Muscle layer of duodenum (tissue), 2 donors: ENCODE results near the gene GDAP1L1.
"Not testable (repeated sequence)": the region's sequence is repeated elsewhere in the genome, so short reads cannot be mapped to it uniquely, and the experiment has no call there.

Source experiments
- H3K27ac ChIP-seq: one replicate; pipeline ENCODE4 v1.7.0; 2013; ENCODE audit warnings: mild to moderate bottlenecking, low read length
- H3K27me3 ChIP-seq: one replicate; pipeline ENCODE4 v1.7.0; 2013; ENCODE audit warnings: low read depth, mild to moderate bottlenecking, control low read depth, low read length
- H3K36me3 ChIP-seq, 2 donors: one replicate each; pipeline ENCODE4 v1.7.0; 2013; ENCODE audit warnings: low read length in 2 of 2, control low read depth in 1 of 2, mild to moderate bottlenecking in 1 of 2; ENCODE audit not compliant: insufficient read depth in 2 of 2, control insufficient read depth in 1 of 2
- H3K4me1 ChIP-seq, 2 donors: one replicate each; pipeline ENCODE4 v1.7.0; 2013; ENCODE audit warnings: low read length in 2 of 2, mild to moderate bottlenecking in 2 of 2, control low read depth in 1 of 2, moderate library complexity in 1 of 2; ENCODE audit not compliant: insufficient read depth in 2 of 2, control insufficient read depth in 1 of 2
- H3K4me3 ChIP-seq, 2 donors: one replicate each; pipeline ENCODE4 v1.7.0; 2013; ENCODE audit warnings: low read length in 2 of 2, low read depth in 1 of 2, mild to moderate bottlenecking in 1 of 2
- H3K9me3 ChIP-seq, 2 donors: one replicate each; pipeline ENCODE4 v1.7.0; 2013; ENCODE audit warnings: low read length in 2 of 2, control low read depth in 1 of 2, mild to moderate bottlenecking in 1 of 2; ENCODE audit not compliant: control insufficient read depth in 1 of 2
- donor health status: healthy.

GDAP1L1 gene

DNA sequence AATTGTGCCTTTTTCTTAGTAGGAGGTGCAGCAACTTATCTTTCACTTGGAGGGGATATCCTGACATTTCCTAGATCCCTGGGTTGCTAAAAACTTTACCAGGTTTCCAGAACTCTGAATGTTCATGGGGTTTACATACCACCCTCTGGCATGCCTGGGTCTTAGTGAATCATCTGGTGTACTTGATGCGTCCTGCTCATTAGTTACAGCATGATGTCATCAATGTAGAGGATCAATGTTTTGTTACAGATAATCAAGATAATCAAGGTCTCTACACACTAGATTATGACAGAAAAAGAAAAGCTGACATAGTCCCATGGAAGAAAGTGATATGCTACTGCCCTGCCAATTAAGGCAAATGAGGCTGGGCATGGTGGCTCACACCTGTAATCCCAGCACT is 36.9 kb downstream of the GDAP1L1 start:
- no peak overlapping the region for H3K27ac ChIP-seq
- no peak overlapping the region for H3K4me3 ChIP-seq
- no peaks in the 10 kb centered on the region for H3K36me3 ChIP-seq
- H3K9me3 ChIP-seq: no peaks in the 10 kb centered on the region
- peaks cover 0 to 3% of the 10 kb centered on the region in 2 donors for H3K4me1 ChIP-seq
- H3K27me3 ChIP-seq: no peaks in the 10 kb centered on the region

GRCh38 chr20:44287272-44288097 is 40.4 kb downstream of the GDAP1L1 start:
- Histone ChIP-seq H3K27me3 (no peaks in the 10 kb centered on the region), H3K4me3 (no peak overlapping the region), H3K4me1 (peaks cover 0 to 3% of the 10 kb centered on the region in 2 donors), H3K27ac (no peak overlapping the region), H3K36me3 (no peaks in the 10 kb centered on the region), H3K9me3 (no peaks in the 10 kb centered on the region)

DNA sequence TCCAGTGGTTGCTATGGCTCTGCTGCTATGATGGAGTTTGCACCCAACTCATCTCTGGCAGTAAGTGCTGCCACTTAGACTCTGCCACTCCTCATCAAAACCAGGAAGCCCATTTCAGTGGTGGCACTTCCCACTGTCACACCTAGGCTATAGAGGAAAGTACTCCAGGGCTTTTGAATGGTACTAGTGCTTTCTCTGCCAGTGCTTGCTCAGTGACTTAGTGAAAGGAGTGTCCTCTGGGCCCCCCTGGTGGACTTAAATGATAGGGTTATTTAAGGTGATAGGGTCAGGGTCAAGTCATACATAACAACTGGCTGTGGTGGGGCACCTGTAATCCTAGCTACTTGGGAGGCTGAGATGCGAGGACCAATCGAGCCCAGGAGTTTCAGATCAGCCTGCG is 41.1 kb downstream of the GDAP1L1 start:
- Histone ChIP-seq H3K4me1 (peaks cover 0 to 3% of the 10 kb centered on the region in 2 donors), H3K4me3 (no peak overlapping the region), H3K27ac (no peak overlapping the region), H3K36me3 (no peaks in the 10 kb centered on the region), H3K9me3 (no peaks in the 10 kb centered on the region), H3K27me3 (no peaks in the 10 kb centered on the region)

- H3K27ac ChIP-seq: no peak overlapping the region
- peaks cover 0 to 3% of the 10 kb centered on the region in 2 donors for H3K4me1 ChIP-seq
- no peaks in the 10 kb centered on the region for H3K27me3 ChIP-seq
- no peak overlapping the region for H3K4me3 ChIP-seq
- no peaks in the 10 kb centered on the region for H3K36me3 ChIP-seq
- no peaks in the 10 kb centered on the region for H3K9me3 ChIP-seq
Measured at GRCh38 chr20:44291754-44292153, 44.6 kb downstream of the GDAP1L1 start.

GRCh38 chr20:44296011-44296410 is 48.9 kb downstream of the GDAP1L1 start:
- no peaks in the 10 kb centered on the region for H3K36me3 ChIP-seq
- no peaks in the 10 kb centered on the region for H3K27me3 ChIP-seq
- H3K9me3 ChIP-seq: no peaks in the 10 kb centered on the region
- no peak overlapping the region for H3K27ac ChIP-seq
- no peak overlapping the region for H3K4me3 ChIP-seq
- no peaks in the 10 kb centered on the region for H3K4me1 ChIP-seq

GRCh38 chr20:44297721-44298120 is 50.6 kb downstream of the GDAP1L1 start:
- Histone ChIP-seq H3K4me3 (no peak overlapping the region), H3K4me1 (no peaks in the 10 kb centered on the region), H3K27me3 (no peaks in the 10 kb centered on the region), H3K36me3 (no peaks in the 10 kb centered on the region), H3K9me3 (no peaks in the 10 kb centered on the region), H3K27ac (no peak overlapping the region)

DNA sequence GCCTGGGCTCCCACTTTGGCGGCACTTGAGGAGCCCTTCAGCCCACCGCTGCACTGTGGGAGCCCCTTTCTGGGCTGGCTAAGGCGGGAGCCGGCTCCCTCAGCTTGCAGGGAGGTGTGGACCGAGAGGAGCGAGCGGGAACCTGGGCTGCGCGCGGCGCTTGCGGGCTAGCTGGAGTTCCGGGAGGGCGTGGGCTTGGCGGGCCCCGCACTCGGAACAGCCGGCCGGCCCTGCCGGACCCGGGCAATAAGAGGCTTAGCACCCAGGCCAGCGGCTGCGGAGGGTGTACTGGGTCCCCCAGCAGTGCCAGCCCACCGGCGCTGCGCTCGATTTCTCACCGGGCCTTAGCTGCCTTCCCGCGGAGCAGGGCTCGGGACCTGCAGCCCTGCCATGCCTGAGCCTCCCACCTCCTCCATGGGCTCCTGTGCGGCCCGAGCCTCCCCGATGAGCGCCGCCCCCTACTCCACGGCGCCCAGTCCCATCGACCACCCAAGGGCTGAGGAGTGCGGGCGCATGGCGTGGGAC is 52.0 kb downstream of the GDAP1L1 start:
- H3K27me3 ChIP-seq, H3K4me1 ChIP-seq, H3K9me3 ChIP-seq, H3K27ac ChIP-seq, H3K36me3 ChIP-seq, H3K4me3 ChIP-seq: not testable (repeated sequence)

- no peaks in the 10 kb centered on the region for H3K4me1 ChIP-seq
- no peaks in the 10 kb centered on the region for H3K27me3 ChIP-seq
- no peak overlapping the region for H3K4me3 ChIP-seq
- no peaks in the 10 kb centered on the region for H3K9me3 ChIP-seq
- H3K36me3 ChIP-seq: peaks cover 0 to 1% of the 10 kb centered on the region in 2 donors
- no peak overlapping the region for H3K27ac ChIP-seq
Measured at GRCh38 chr20:44301285-44301684, 54.2 kb downstream of the GDAP1L1 start.

DNA sequence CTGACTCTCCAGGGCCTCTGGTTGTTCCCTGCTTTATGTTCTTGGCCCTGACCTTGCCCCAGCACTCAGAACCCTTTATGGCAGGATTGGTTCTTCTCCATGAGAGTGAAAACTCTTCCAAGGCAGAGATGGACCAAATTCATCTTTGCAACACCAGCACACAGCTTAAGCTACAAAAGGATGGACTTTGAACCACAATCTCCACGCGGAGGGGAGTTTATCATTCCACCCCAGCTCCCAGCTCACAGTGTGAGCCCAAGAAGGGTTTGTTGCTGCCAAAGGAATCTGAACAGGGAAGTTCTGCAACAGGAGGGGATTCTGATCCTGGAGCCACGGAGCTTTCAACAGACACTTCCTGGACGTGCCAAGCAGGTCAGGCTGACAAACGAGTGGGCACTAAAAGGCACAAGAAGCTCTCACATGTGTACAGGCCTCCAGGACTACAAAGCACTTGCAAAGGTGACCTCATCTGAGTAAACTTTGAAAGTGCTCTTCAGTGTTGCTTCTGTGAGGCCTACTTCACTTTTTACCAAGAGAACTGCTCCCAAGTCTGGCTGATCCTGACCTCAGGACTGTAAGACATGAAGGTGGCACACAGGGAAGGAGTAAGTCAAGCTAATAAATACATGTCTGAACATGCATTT is 55.0 kb downstream of the GDAP1L1 start:
- Histone ChIP-seq H3K27me3 (no peaks in the 10 kb centered on the region), H3K9me3 (no peaks in the 10 kb centered on the region), H3K27ac (no peak overlapping the region), H3K36me3 (peaks cover 5 to 8% of the 10 kb centered on the region in 2 donors), H3K4me3 (no peak overlapping the region), H3K4me1 (no peaks in the 10 kb centered on the region)

DNA sequence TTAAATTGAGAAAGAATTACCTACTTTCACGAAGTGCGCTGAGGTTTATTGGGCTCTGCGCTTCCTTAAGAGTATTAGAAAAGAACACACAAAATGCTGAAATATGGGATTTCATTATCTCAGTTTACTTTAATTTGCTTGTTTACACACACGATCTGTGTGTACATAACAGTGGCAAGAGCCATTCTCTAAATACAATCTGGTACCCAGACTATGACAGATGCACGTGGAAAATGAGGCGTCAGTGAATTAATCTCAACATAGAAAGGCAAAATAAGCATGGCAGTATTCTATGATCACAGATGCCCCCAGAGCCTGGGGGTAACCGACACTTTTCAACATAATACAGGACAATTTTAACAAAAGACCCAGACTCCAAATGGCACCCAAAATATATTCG is 55.6 kb downstream of the GDAP1L1 start:
- peaks cover 5 to 8% of the 10 kb centered on the region in 2 donors for H3K36me3 ChIP-seq
- H3K4me3 ChIP-seq: no peak overlapping the region
- no peak overlapping the region for H3K27ac ChIP-seq
- no peaks in the 10 kb centered on the region for H3K4me1 ChIP-seq
- H3K9me3 ChIP-seq: no peaks in the 10 kb centered on the region
- no peaks in the 10 kb centered on the region for H3K27me3 ChIP-seq

DNA sequence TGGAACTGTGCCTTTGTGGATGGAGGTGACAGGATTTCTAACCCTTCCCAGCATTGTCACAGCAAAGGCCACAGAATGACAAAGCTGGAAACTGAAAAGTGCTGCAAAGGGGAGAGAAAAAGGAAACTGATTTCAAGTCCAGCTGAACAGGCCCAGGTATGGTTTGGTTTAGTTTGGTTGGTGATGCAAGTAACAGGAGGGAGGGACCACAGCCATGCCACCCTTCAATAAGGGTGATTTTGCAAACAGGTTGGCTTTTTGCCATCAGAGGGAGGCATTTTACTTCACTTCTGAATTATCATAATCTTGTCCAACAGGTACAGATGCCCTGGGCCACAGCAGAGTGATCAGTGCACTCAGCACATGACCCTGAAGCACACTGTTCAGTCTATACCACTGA is 57.3 kb downstream of the GDAP1L1 start:
- H3K9me3 ChIP-seq: no peaks in the 10 kb centered on the region
- peaks cover 5 to 8% of the 10 kb centered on the region in 2 donors for H3K36me3 ChIP-seq
- no peak overlapping the region for H3K4me3 ChIP-seq
- H3K4me1 ChIP-seq: peaks cover 0 to under 1% of the 10 kb centered on the region in 2 donors
- no peaks in the 10 kb centered on the region for H3K27me3 ChIP-seq
- no peak overlapping the region for H3K27ac ChIP-seq
